Brain microvascular endothelial cell (primary cell): Measurements from ENCODE around the gene SLC22A1.
"Not testable (repeated sequence)": the region's sequence is repeated elsewhere in the genome, so short reads cannot be mapped to it uniquely, and the experiment has no call there.

ENCODE experiments used
- DNase-seq: peaks from one replicate; pipeline ENCODE4 v3.0.0-alpha.2; 2020
- H3K27ac ChIP-seq: fragments of 250-450 bp; sonication (Bioruptor Pico); 2 replicates; pipeline ENCODE4 v1.5.1; 2020; ENCODE audit warnings: mild to moderate bottlenecking, moderate library complexity
- H3K27me3 ChIP-seq: fragments of 250-450 bp; sonication (Bioruptor Pico); replicated peaks from 2 replicates; pipeline ENCODE4 v1.5.1; 2020; ENCODE audit warnings: mild to moderate bottlenecking
- H3K36me3 ChIP-seq: fragments of 250-450 bp; sonication (Bioruptor Pico); replicated peaks from 2 replicates; pipeline ENCODE4 v1.5.1; 2020; ENCODE audit warnings: mild to moderate bottlenecking
- H3K4me3 ChIP-seq: 2 replicates; pipeline ENCODE4 v1.5.1; 2011; ENCODE audit warnings: low read depth, mild to moderate bottlenecking, control low read depth, low read length, moderate library complexity
- in situ Hi-C: cut with HindIII; loops from 2 replicates; pipeline ENCODE4 v1.10.0; 2017; ENCODE audit warnings: low sequenced_read_pairs, low pct_ligation_motif_present
- TF ChIP-seq, protein P1 (sequence below): IDR thresholded peaks from 2 replicates; pipeline ENCODE4 v1.5.1; 2011; ENCODE audit warnings: low read depth, mild to moderate bottlenecking, moderate library complexity, low read length, control low read depth, inconsistent platforms; ENCODE audit errors: missing control alignments

SLC22A1 gene

GRCh38 chr6:160163912-160164311, 42.3 kb downstream of the SLC22A1 start:
- H3K4me3 ChIP-seq = no peak overlapping the region
- TF ChIP-seq, protein P1, sequence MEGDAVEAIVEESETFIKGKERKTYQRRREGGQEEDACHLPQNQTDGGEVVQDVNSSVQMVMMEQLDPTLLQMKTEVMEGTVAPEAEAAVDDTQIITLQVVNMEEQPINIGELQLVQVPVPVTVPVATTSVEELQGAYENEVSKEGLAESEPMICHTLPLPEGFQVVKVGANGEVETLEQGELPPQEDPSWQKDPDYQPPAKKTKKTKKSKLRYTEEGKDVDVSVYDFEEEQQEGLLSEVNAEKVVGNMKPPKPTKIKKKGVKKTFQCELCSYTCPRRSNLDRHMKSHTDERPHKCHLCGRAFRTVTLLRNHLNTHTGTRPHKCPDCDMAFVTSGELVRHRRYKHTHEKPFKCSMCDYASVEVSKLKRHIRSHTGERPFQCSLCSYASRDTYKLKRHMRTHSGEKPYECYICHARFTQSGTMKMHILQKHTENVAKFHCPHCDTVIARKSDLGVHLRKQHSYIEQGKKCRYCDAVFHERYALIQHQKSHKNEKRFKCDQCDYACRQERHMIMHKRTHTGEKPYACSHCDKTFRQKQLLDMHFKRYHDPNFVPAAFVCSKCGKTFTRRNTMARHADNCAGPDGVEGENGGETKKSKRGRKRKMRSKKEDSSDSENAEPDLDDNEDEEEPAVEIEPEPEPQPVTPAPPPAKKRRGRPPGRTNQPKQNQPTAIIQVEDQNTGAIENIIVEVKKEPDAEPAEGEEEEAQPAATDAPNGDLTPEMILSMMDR = no peak
- H3K36me3 ChIP-seq = no peaks in the 10 kb centered on the region
- H3K27me3 ChIP-seq = no peaks in the 10 kb centered on the region
- in situ Hi-C loops = no loop called here
- no peak for DNase-seq
- H3K27ac ChIP-seq = no peak overlapping the region

DNA sequence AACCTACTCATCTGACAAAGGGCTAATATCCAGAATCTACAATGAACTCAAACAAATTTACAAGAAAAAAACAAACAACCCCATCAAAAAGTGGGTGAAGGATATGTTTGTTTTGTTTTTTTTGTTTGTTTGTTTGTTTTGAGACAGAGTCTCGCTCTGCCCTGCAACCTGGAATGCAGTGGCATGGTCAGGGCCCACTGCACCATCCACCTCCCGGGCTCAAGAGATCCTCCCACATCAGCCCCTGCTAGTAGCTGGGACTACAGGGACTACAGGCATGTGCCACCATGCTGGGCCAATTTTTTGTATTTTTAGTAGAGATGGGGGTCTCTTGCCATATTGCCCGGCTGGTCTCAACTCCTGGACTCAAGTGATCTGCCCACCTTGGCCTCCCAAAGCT, 44.3 kb downstream of the SLC22A1 start:
- H3K4me3 ChIP-seq, DNase-seq, H3K27me3 ChIP-seq, in situ Hi-C loops, H3K36me3 ChIP-seq, H3K27ac ChIP-seq: not testable (repeated sequence)

- in situ Hi-C loops = no loop called here
- no peak for DNase-seq
- Histone ChIP-seq H3K27ac (no peak overlapping the region), H3K27me3 (no peaks in the 10 kb centered on the region), H3K4me3 (no peak overlapping the region), H3K36me3 (no peaks in the 10 kb centered on the region)
- TF ChIP-seq, protein P1 = no peak
Measured at GRCh38 chr6:160167604-160168399, 46.2 kb downstream of the SLC22A1 start.

GRCh38 chr6:160170018-160170680, 48.5 kb downstream of the SLC22A1 start:
- Histone ChIP-seq H3K27ac (no peak overlapping the region), H3K36me3 (no peaks in the 10 kb centered on the region), H3K4me3 (no peak overlapping the region), H3K27me3 (no peaks in the 10 kb centered on the region)
- TF ChIP-seq, protein P1 = no peak
- in situ Hi-C loops = no loop called here
- no peak for DNase-seq

DNA sequence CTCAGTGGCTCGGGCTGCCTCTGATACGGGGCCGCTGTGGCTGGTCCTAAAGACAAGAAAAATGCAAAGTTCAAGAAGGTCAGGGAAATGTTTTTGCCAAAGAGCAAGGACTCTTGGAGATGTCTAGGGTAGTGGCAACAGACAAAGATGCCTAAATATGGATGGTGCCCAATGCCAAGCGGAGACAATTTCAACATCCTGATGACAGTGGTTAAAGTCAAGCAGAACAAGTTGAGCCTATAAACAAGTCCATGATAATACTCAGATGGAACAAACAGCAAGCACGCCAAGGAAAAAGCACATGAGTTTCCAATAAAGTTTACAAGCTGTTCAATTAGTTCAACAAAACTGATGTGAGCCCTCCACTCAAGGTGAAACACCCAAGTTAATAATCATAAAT, 51.1 kb downstream of the SLC22A1 start:
- H3K27me3 ChIP-seq = no peaks in the 10 kb centered on the region
- no peak for DNase-seq

More for the DNA sequence above, 51.1 kb downstream of the SLC22A1 start:
- TF ChIP-seq, protein P1 = no peak
- Histone ChIP-seq H3K27ac (no peak overlapping the region), H3K36me3 (no peaks in the 10 kb centered on the region), H3K4me3 (no peak overlapping the region)
- in situ Hi-C loops = no loop called here
